ENCODE data around the gene GAS2L1.

The GAS2L1 gene

DNA sequence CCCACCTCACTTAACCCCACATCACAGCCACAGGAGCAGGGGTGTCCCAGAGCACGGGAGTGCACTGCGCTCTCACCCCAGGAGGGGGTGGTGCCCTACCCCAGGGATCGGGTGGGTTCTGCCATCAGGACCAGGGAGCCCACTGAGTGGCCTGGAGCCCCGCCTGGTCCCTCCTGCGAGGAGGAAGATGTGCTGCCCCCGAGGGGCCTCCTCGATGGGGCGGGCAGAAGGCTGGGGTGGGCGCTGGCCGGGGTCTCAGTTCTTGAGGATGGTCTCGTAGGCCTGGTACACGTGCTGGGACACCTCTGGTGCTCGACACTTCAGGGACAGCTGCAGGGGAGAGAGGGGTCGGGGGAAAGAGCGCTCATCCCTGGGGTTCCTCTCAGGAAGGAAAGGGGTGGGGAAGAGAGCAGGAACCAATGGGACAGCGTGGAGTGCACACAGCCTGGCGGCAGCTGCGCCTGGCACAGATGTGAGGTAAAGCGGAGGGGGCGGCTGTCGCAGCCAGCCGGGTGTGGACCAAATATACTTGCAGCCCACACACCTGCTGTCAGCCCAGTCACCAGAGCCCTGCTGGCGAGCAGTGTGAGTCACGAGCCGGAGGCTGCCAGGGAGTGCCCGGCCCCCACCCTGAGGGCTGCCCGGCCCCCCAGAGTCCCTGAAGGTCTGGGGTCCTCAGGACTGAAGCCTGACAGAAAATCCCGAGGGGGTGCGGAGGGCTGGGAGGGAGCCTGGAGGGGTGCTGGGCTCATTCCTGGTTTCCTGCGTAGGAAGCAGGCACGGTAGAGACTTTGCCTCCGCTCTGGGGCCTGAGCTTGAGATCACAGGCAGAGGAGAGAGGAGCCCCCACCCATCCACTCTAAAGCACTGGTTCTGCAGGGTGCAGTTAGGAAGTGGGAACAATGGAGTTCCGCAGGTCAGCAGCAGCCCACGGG lies 22.4 kb downstream of the GAS2L1 start:
- no peak for DNase-seq

GRCh38 chr22:29329581-29329980 lies 23.1 kb downstream of the GAS2L1 start:
- DNase-seq = no peak

- no peak for DNase-seq
Observed at GRCh38 chr22:29330291-29330690, 23.8 kb downstream of the GAS2L1 start.

DNA sequence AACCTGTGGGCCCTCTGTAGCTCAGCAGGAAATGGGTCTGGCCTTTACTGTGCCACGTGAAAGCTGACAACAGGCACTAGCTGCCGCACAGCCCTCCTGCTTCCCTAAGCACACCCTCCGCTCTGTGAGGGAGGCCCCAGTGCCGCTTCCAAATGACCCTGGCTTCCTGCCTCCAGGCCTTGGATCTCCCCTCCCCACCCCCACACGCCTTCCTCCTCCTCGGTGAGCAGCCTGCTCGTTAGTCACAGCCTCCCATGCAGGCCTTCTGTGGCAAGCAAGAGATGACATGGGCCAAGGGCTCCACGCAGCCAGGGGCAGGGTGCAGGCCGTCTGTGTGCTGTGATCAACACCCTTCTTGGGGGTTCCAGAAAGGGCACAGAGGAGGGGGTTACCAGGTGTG lies 24.3 kb downstream of the GAS2L1 start:
- no peak for DNase-seq

GRCh38 chr22:29331213-29331612 lies 24.8 kb downstream of the GAS2L1 start:
- no peak for DNase-seq

DNA sequence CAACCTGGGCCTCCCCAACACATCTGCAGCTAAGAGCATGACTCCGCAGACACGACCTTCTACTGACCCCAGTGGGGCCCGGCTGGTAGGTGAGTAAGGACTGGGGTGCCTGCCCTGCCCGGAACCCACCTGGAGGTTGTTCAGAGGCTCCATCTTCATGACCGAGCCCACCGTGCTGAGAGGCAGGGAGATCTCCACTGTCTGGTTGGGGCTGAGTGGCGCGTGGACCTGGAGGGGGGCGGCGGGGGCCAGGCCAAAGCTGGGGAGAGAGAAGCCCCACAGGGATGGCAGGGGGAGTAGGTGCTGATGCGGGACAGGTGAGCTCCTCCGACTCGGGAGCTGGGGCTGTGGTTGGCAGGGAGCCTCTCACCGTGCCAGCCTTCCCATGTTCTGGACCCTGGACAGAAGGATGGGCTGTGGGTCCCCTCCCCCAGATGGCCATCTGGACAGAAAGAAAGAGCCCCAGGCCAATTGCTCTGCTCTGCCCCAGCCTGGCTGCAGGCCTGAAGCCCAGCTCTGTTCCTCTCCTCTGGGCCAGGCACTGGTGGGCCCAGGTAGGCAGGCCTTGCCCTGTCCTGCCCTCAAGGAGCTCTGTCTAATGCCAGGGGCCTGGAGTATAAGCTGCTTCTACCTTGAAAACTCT lies 25.3 kb downstream of the GAS2L1 start:
- no peak for DNase-seq

DNA sequence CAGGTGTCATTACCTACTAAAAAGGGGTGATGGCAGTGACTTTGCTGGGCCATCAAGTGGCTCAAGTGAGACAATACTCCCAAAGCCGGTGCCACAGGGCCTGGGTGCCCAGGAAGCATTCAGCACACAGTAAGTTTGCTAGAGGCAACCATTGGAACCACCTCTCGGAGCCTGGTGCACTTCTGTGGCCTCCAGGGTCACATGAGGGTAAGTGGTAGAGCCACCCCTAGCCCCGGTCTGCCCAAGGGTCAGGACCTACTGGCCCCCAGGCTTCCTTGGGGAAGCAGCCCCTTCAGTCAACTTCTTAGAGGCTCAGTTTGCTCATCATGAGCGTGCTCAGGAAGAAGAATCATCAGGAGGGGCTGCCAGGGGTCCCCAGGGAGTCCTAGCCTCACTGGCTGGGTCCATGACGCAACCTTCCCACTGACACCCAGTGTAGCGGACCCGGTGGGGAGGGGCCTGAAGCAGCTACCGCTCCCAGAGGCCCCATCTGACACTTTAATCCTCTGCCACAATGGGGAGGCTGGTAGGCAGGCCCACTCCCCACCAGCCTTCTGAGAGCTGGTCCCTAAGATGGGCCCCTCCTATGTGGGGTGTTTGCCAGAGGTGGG lies 26.5 kb downstream of the GAS2L1 start:
- no peak for DNase-seq

- DNase-seq = no peak
Observed at GRCh38 chr22:29334148-29334547, 27.7 kb downstream of the GAS2L1 start.

- DNase-seq = no peak
Observed at GRCh38 chr22:29334696-29335344, 28.4 kb downstream of the GAS2L1 start.

DNA sequence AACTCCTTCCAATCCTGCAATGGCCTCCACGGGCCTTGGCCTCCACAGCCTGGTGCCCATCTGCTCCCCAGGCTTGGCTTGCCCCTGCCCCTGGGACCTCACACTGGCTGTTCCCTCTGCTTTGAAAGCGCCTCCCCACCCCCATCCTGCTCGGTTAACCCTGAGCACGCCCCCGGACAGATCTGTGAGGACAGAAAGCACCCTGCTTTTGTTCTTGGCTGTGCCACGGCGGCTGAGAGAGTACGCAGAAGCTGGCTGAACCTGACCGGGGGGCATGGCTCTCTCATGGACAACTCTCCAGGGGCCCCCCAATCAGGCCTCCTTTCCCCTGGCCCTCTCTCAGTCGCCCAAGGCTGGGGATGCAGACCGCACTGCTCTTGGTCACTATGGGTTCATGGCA lies 29.2 kb downstream of the GAS2L1 start:
- no peak for DNase-seq

GRCh38 chr22:29336751-29337490 lies 30.5 kb downstream of the GAS2L1 start:
- no peak for DNase-seq

GRCh38 chr22:29337631-29338284 lies 31.3 kb downstream of the GAS2L1 start:
- DNase-seq = no peak

- no peak for DNase-seq
Observed at GRCh38 chr22:29338398-29338797, 31.9 kb downstream of the GAS2L1 start.

GRCh38 chr22:29339381-29340235 lies 33.2 kb downstream of the GAS2L1 start:
- DNase-seq = no peak

GRCh38 chr22:29340566-29340965 lies 34.1 kb downstream of the GAS2L1 start:
- no peak for DNase-seq

- no peak for DNase-seq
Observed at GRCh38 chr22:29341056-29341848, 34.8 kb downstream of the GAS2L1 start.

GRCh38 chr22:29341849-29342127 lies 35.3 kb downstream of the GAS2L1 start:
- no peak for DNase-seq

DNA sequence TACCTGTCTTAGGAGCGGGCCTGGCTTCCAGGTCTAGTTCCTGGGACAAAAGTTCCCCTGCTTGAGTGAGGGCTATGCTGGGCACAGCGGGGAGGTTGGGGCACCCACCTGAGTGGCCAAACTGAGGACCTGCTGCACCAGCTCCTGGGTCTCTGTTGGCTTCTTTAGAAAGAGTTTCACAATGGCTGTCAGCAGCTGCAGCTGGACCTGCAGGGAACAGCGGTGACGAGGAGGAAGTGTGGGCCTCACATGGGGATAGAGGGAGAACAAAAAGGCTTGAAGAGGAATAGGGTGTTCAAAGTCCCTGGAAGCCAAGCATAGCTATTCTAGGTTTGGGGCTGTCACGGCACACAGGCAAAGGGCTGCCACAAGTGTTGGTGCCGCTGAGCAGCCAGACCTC lies 35.7 kb downstream of the GAS2L1 start:
- no peak for DNase-seq

DNA sequence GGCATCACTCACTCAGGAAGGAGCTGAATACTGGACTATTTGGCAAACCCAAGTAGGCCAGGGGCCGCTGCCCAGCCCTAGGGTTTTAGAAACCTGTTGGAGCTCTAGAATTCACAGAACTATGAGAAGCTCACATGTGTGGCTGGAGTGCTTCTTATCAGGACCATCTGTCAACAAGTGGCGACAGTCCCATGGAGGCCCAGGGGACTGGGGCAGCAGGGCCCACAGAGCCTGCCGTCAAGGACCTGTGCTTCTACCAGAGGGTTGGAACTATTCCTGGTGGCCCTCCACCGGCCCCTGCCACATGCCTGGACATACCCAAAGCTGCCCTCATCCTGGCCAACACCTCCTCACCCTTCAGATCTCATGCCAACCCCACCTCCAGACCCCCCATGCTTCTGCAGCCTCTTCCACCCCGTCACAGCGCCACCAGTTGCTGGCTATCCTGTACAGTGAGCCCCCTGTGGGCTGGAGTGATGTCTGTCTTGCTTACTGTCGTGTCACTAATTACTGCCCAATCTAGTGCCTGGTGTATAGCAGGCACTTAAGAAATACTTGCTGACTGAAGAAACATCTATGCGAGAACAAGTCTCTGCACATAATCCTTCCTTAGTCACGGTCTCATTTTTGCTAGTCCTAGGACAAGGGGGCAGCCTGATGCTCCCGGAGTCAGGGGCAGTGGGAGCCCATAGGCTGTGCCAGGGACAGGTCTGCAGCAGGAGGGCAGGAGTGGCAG lies 36.3 kb downstream of the GAS2L1 start:
- DNase-seq = no peak

DNA sequence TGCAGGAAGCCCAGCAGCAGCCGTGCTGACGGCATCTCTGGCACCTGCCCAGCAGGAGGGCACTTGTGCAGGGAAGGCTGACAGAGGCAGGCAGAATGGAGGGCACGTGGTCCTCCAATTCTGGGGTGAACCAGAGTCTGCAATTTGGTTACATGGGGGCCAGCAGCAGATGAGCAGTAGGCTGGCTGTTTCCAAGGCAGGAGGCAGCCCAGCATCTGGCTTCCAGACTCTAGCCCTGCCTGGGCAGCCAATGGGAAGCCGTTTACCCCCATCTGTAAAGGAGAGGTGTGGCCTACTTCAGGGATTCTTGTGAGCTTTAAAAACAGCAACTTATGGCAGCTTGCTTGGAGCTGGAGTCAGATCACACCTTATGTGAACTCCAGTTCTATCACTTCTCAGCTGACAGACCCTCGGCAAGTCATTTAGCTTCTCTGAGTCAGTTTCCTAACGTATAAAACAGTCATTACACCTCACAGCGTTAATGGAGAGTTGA lies 36.9 kb downstream of the GAS2L1 start:
- DNase-seq = peak; percentile 52

Measured in NCI-H2107 (cell line).